HepG2 (cell line): ENCODE data around the gene ASH1L. TPM values are rescaled to one million over a fixed set of nuclear protein-coding genes. Genes with fewer than 3 reads are reported as not detected.
"Not testable (repeated sequence)": the region's sequence is repeated elsewhere in the genome, so short reads cannot be mapped to it uniquely, and the experiment has no call there.

Source experiments
- ATAC-seq: fragments of 200-7000 bp; cut with Tn5 transposase; 3 replicates; pipeline ENCODE4 v1.9.1; 2020; ENCODE audit warnings: mild to moderate bottlenecking, moderate library complexity
- BruUV-seq: library from RNA; stranded (reverse); fragments of 400-500 nt; replicated peaks from 2 replicates; lab custom pipeline; 2021; lab: Mats Ljungman, UMichigan
- CTCF ChIA-PET: fragments of 300-600 bp; formaldehyde crosslinking; extraction: SDS; loops from one replicate; lab custom pipeline; 2021; ENCODE audit warnings: low total read pairs, inconsistent platforms, low intra/inter-chr PET ratio; lab: Yijun Ruan, JAX
- POLR2A ChIA-PET: fragments of 350-600 bp; sonication (Branson Sonifier 250); formaldehyde crosslinking; loops from one replicate; lab custom pipeline; 2020; ENCODE audit warnings: antibody characterized with exemption, inconsistent platforms; lab: Yijun Ruan, JAX
- DNase-seq: peaks from one replicate; pipeline ENCODE4 v3.0.0-alpha.2; 2015; ENCODE audit warnings: low spot score
- FAIRE-seq: peaks from 3 replicates; lab custom pipeline; 2011; peaks lifted over from hg19 to GRCh38; lab: Jason Lieb, UNC
- H2AFZ ChIP-seq: one replicate; pipeline ENCODE4 v1.6.1; 2011; ENCODE audit warnings: low read length, inconsistent platforms
- H3K27ac ChIP-seq: fragments of 300-600 bp; 3 replicates; pipeline ENCODE4 v1.8.0; 2011; ENCODE audit warnings: mixed run types, mild to moderate bottlenecking, mixed read lengths, low read length, inconsistent platforms; ENCODE audit not compliant: insufficient read depth; ENCODE audit errors: extremely low read length
- H3K27me3 ChIP-seq, 2 experiments: fragments of 200-600 bp in 1 of 2; 2 replicates in 1 of 2; 3 replicates in 1 of 2; pipeline versions ENCODE4 v1.6.0 to v1.8.0; 2011; ENCODE audit warnings: low read length in 2 of 2, mild to moderate bottlenecking in 2 of 2, moderate library complexity in 2 of 2, inconsistent platforms in 1 of 2; ENCODE audit not compliant: insufficient read depth in 2 of 2, control insufficient read depth in 1 of 2
- H3K36me3 ChIP-seq, 2 experiments: fragments of 200-600 bp in 1 of 2; replicated peaks in 1 of 2; 2 replicates in 1 of 2; 3 replicates in 1 of 2; pipeline versions ENCODE4 v1.5.1 to v1.8.0; 2011; ENCODE audit warnings: low read length in 2 of 2, inconsistent platforms in 1 of 2; ENCODE audit not compliant: insufficient read depth in 2 of 2, control insufficient read depth in 1 of 2
- H3K4me1 ChIP-seq: 2 replicates; pipeline ENCODE4 v1.5.1; 2012; ENCODE audit warnings: low read length, inconsistent platforms; ENCODE audit not compliant: insufficient read depth
- H3K4me2 ChIP-seq: 2 replicates; pipeline ENCODE4 v1.6.0; 2011; ENCODE audit warnings: low read depth, low read length, inconsistent platforms
- H3K4me3 ChIP-seq, 3 experiments: fragments of 200-600 bp in 1 of 3; sonication (generic), shearing (Covaris generic) in 1 of 3; replicated peaks in 1 of 3; 2 replicates each; pipeline ENCODE4 v1.5.1; 2011 to 2016; ENCODE audit warnings: low read length in 3 of 3, inconsistent platforms in 2 of 3, low read depth in 2 of 3, mild to moderate bottlenecking in 2 of 3, control low read depth in 1 of 3, mixed read lengths in 1 of 3; ENCODE audit not compliant: insufficient read depth in 1 of 3
- H3K79me2 ChIP-seq: one replicate; pipeline ENCODE4 v1.6.1; 2011; ENCODE audit warnings: low read length, inconsistent platforms; ENCODE audit not compliant: insufficient read depth
- H3K9ac ChIP-seq: 2 replicates; pipeline ENCODE4 v1.6.0; 2011; ENCODE audit warnings: mild to moderate bottlenecking, low read depth, low read length, inconsistent platforms; ENCODE audit not compliant: insufficient read depth
- H3K9me3 ChIP-seq: 2 replicates; pipeline ENCODE4 v1.5.1; 2012; ENCODE audit warnings: mild to moderate bottlenecking, low read length
- H4K20me1 ChIP-seq: 2 replicates; pipeline ENCODE4 v1.6.0; 2011; ENCODE audit warnings: inconsistent platforms, mild to moderate bottlenecking, low read length, moderate library complexity; ENCODE audit not compliant: insufficient read depth
- FOXA1 ChIP-seq, 2 experiments: fragments of 450-650 bp in 1 of 2; sonication (generic) in 1 of 2; formaldehyde crosslinking in 1 of 2; IDR thresholded peaks; 2 replicates each; pipeline versions ENCODE4 v1.4.0 to v1.6.1; 2016 to 2020; ENCODE audit warnings: missing genetic modification reagents in 1 of 2
- NR2F2 ChIP-seq: IDR thresholded peaks from 2 replicates; pipeline ENCODE4 v1.6.1; 2012; ENCODE audit warnings: low read depth, inconsistent platforms, borderline replicate concordance
- ZNF383 ChIP-seq: sonication (generic); formaldehyde crosslinking; IDR thresholded peaks from 2 replicates; pipeline ENCODE4 v1.4.0; 2020; ENCODE audit warnings: missing genetic modification reagents, mild to moderate bottlenecking, borderline replicate concordance
- ZNF503 ChIP-seq: sonication (generic); formaldehyde crosslinking; IDR thresholded peaks from 2 replicates; pipeline ENCODE4 v1.4.0; 2020; ENCODE audit warnings: missing genetic modification reagents
- ZNF530 ChIP-seq: sonication (generic); formaldehyde crosslinking; IDR thresholded peaks from 2 replicates; pipeline ENCODE4 v1.5.0; 2020; ENCODE audit warnings: low read depth, mild to moderate bottlenecking, missing genetic modification reagents
- WGBS: methylation state at CpG from one replicate; pipeline ENCODE4 v1.1.6; 2017; ENCODE audit warnings: low lambda C conversion rate; 5-methylcytosine and 5-hydroxymethylcytosine counted together
- in situ Hi-C: cut with HindIII; loops from 2 replicates; pipeline ENCODE4 v1.10.0; 2017; ENCODE audit warnings: low pct_unique_long_range_greater_than_20kb; ENCODE audit not compliant: extremely low pct_ligation_motif_present
- intact Hi-C: fragments of 100-400 bp; cut with micrococcal nuclease; formaldehyde crosslinking; loops from one replicate; pipeline ENCODE4 v1.10.0; 2022; ENCODE audit not compliant: unreplicated experiment
- polyA plus RNA-seq, 8 experiments: library from polyadenylated mRNA; depleted of rRNA in 3 of 8; stranded (reverse) in 7 of 8; unstranded in 1 of 8; fragments of >200 nt; fragmentation: Illumina TruSeq in 4 of 8; extraction: Trizol in 4 of 8; gene quantifications; 2 replicates each; pipeline versions ENCODE4 v1.2.1 to v1.2.3, GENCODE V29; 2011 to 2016; ENCODE audit warnings: low read depth in 4 of 8, missing spikeins in 1 of 8, mixed read lengths in 1 of 8; ENCODE audit not compliant: insufficient read depth in 1 of 8
- total RNA-seq, 5 experiments: library from RNA; depleted of rRNA; stranded (reverse); fragments of >200 nt; fragmentation: Illumina TruSeq; extraction: Trizol; gene quantifications; 2 replicates each; pipeline ENCODE4 v1.2.3, GENCODE V29; 2016; ENCODE audit warnings: low read depth in 1 of 5
- TF ChIP-seq, protein P1 (sequence below): sonication (generic); formaldehyde crosslinking; conservative IDR thresholded peaks from 2 replicates; pipeline ENCODE4 v1.8.0; 2022; ENCODE audit warnings: missing genetic modification reagents
- TF ChIP-seq, protein P2 (sequence below): sonication (generic); formaldehyde crosslinking; IDR thresholded peaks from 2 replicates; pipeline ENCODE4 v1.5.0; 2020; ENCODE audit warnings: mild to moderate bottlenecking, missing genetic modification reagents

Gene ASH1L
- total and polyA plus RNA-seq, 2 of the 13 experiments (the other 11 are each of a cell fraction or from before 2014, with no cell fraction given): 10.2 to 15.3 TPM

- TF ChIP-seq FOXA1 (IDR thresholded peaks at IDR 0.05) (no peak), FOXA1 (CRISPR knock-in tag; IDR thresholded peaks at IDR 0.05) (no peak), ZNF530 (no peak), NR2F2 (no peak), ZNF383 (no peak)
- TF ChIP-seq, protein P1, sequence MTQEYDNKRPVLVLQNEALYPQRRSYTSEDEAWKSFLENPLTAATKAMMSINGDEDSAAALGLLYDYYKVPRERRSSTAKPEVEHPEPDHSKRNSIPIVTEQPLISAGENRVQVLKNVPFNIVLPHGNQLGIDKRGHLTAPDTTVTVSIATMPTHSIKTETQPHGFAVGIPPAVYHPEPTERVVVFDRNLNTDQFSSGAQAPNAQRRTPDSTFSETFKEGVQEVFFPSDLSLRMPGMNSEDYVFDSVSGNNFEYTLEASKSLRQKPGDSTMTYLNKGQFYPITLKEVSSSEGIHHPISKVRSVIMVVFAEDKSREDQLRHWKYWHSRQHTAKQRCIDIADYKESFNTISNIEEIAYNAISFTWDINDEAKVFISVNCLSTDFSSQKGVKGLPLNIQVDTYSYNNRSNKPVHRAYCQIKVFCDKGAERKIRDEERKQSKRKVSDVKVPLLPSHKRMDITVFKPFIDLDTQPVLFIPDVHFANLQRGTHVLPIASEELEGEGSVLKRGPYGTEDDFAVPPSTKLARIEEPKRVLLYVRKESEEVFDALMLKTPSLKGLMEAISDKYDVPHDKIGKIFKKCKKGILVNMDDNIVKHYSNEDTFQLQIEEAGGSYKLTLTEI: no peak
- TF ChIP-seq, all 625 proteins: peak for 0
These were observed 46.3 kb upstream of the ASH1L start (continued) for GRCh38 chr1:155608888-155609225.

GRCh38 chr1:155607708-155608107 lies 45.1 kb upstream of the ASH1L start:
- Histone ChIP-seq H3K79me2 (peaks cover 4% of the 10 kb centered on the region), H3K9me3 (no peaks in the 10 kb centered on the region), H3K9ac (no peak overlapping the region), H3K27ac (no peak overlapping the region), H3K36me3 (peaks cover 0 to 4% of the 10 kb centered on the region in 2 experiments; a peak in 2 of 5 replicates), H3K4me1 (0 out of 2 replicates have a peak, but pooled peaks cover 5% of the 10 kb centered on the region), H2AFZ (no peak overlapping the region), H3K27me3 (no peaks in the 10 kb centered on the region), H3K4me2 (no peak overlapping the region), H3K4me3 (no peak overlapping the region), H4K20me1 (no peaks in the 10 kb centered on the region)
- POLR2A ChIA-PET: no interaction called here
- no peak for ATAC-seq
- no peak for TF ChIP-seq ZNF503
- TF ChIP-seq, protein P2, sequence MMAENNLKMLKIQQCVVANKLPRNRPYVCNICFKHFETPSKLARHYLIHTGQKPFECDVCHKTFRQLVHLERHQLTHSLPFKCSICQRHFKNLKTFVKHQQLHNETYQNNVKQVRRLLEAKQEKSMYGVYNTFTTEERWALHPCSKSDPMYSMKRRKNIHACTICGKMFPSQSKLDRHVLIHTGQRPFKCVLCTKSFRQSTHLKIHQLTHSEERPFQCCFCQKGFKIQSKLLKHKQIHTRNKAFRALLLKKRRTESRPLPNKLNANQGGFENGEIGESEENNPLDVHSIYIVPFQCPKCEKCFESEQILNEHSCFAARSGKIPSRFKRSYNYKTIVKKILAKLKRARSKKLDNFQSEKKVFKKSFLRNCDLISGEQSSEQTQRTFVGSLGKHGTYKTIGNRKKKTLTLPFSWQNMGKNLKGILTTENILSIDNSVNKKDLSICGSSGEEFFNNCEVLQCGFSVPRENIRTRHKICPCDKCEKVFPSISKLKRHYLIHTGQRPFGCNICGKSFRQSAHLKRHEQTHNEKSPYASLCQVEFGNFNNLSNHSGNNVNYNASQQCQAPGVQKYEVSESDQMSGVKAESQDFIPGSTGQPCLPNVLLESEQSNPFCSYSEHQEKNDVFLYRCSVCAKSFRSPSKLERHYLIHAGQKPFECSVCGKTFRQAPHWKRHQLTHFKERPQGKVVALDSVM (CRISPR knock-in tag): peak; percentile 88
- CTCF ChIA-PET: no interaction called here
- 52% methylated on average over 7 of the region's 7 CpGs for WGBS
- in situ Hi-C loops: no loop called here
- no peak for FAIRE-seq
- intact Hi-C loops: no loop called here
- BruUV-seq: no TSS peak
- no peak for DNase-seq

DNA sequence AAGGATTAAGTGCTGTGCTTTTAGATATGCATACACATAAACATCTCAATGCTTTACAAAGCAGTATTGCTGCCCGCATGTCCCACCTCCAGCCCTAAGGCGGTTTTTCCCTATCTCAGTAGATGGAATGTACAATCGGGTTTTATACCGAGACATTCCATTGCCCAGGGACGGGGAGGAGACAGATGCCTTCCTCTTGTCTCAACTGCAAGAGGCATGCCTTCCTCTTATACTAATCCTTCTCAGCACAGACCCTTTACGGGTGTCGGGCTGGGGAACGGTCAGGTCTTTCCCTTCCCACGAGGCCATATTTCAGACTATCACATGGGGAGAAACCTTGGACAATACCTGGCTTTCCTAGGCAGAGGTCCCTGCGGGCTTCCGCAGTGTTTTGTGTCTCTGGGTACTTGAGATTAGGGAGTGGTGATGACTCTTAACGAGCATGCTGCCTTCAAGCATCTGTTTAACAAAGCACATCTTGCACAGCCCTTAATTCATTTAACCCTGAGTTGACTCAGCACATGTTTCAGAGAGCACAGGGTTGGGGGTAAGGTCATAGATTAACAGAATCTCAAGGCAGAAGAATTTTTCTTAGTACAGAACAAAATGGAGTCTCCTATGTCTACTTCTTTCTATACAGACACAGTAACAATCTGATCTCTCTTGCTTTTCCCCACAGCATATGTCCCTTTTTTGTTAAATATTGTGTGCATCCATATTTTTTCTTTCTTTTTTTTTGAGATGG lies 37.4 kb upstream of the ASH1L start:
- FAIRE-seq, H3K4me3 ChIP-seq, CTCF ChIA-PET: not testable (repeated sequence)

More for the DNA sequence above, 37.4 kb upstream of the ASH1L start:
- 4% methylated on average over 11 of the region's 12 CpGs for WGBS
- BruUV-seq, H2AFZ ChIP-seq, H3K36me3 ChIP-seq, intact Hi-C loops, H3K79me2 ChIP-seq, H3K9ac ChIP-seq, H3K27me3 ChIP-seq, POLR2A ChIA-PET, DNase-seq, H3K27ac ChIP-seq, H4K20me1 ChIP-seq, H3K9me3 ChIP-seq, ATAC-seq: not testable (repeated sequence)
- in situ Hi-C loops: loop anchor here (10.0 kb wide), 2 partner anchors 355 to 395 kb away; partner anchors contain the start of genes MTX1 and THBS3
- Histone ChIP-seq H3K4me1 (peaks cover 16% of the 10 kb centered on the region), H3K4me2 (peak overlapping the region; percentile 93; the same call in 1 of the 2 replicates)
